Measurements from ENCODE around the gene RASL10B.

RASL10B gene, protein sequence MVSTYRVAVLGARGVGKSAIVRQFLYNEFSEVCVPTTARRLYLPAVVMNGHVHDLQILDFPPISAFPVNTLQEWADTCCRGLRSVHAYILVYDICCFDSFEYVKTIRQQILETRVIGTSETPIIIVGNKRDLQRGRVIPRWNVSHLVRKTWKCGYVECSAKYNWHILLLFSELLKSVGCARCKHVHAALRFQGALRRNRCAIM

DNA sequence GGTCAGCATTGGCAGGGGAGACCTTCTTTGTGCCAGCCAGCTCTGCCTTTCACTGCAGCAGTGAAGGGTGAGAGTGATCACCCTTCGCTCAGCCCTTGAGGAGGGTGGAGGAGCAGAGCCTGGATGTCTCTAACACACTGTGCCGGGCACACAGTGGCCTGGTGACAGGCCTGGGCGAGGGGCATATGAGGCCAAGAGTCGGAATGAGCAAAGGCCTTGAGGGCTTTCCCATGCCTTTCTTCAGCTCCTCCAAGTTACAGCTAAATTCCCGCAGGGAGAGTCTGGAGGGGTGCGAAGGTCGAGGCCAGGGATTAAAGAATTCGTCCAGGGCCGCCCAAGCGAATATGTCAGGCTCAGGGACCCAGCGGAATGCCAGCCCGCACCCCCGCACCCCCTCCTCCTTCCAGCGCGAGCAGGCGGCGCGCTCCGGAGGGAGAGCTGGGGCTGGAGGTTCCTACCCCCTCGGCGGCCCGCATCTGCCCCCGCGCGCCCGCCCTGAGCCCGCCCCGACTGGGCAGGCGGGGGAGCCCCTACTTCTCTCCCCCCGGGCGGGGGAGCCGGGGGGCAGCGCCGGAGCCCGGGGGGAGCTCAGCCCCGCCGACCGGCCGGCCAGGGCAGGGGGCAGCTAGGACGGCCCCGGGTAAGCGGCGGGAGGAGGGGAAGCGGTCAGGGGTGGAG lies at the start of gene RASL10B:
RASL10B (plus strand) TSS at position 401 of the 678 bp plus-strand sequence. CDS start 3,546 bp downstream, outside the sequence.
- no peak for TF ChIP-seq EZH2 (IDR thresholded peaks at IDR 0.05)
- 0 out of 2 replicates have a peak, but pooled peaks have one; percentile 36 for TF ChIP-seq POLR2AphosphoS5 (IDR thresholded peaks at IDR 0.05; ENCODE audit: borderline replicate concordance, low read depth, low read length)
- peak within 1 kb of the TSS; percentile 73 for H3K4me3 ChIP-seq
- no peak within 1 kb of the TSS for H3K9ac ChIP-seq (ENCODE audit: insufficient read length)

GRCh38 chr17:35683591-35683990 lies 47.8 kb upstream of the RASL10B start:
- Histone ChIP-seq H3K27ac (no peak overlapping the region), H3K36me3 (ENCODE audit: insufficient read depth, low read length) (peaks cover 36% of the 10 kb centered on the region), H3K4me3 (no peak overlapping the region), H3K9ac (ENCODE audit: insufficient read length) (no peak overlapping the region), H3K9me3 (ENCODE audit: low read depth, low read length) (no peaks in the 10 kb centered on the region)
- no peak for DNase-seq (ENCODE audit: low read depth, low spot score)
- TF ChIP-seq FOXP2 (optimal IDR thresholded peaks at IDR 0.05; ENCODE audit: control extremely low read depth, extremely low read length, insufficient read depth) (no peak), POLR2AphosphoS5 (IDR thresholded peaks at IDR 0.05; ENCODE audit: borderline replicate concordance, low read depth, low read length) (no peak), EZH2 (IDR thresholded peaks at IDR 0.05) (no peak)

More for the DNA sequence above, at the start of gene RASL10B:
- Histone ChIP-seq H3K9me3 (ENCODE audit: low read depth, low read length) (no peaks in the 10 kb centered on the region), H3K27ac (no peak within 1 kb of the TSS), H3K36me3 (ENCODE audit: insufficient read depth, low read length) (no peaks in the 10 kb centered on the region)
- DNase-seq (ENCODE audit: low read depth, low spot score) = no peak

DNA sequence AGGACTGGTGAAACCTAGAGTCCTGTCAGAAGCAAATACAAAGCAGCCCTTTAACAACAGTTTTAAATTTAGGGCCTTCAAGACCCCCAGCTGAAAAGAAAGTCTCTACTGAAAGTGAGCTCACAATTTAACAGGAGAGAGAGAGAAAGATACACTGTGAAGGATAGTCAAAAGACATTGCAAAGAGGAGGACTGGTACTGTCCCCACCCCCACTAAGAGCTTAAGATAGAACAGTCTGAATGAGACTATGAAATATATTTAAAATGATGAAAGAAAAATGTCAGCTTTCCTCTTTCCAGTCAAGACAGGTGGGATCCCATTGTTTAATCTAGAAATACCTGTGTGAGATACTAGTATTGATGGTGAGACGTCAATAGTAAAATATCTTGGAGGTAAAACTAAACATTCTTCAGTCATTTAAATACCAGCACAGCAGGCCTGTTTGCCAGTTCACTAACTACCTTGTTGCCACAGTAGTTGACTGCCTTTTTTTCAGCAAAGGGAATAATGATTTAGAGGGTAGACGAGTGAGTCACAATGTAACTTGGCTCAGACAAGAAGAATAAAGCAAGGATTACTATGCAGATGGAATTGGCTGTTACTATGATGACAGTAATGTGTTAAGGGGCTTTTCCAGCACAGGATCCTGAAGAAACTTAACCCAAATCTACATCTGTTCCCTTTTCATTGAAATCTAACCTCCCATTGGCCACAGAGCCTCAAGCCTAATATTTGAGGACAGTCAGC lies 47.2 kb upstream of the RASL10B start:
- no peak for DNase-seq (ENCODE audit: low read depth, low spot score)
- Histone ChIP-seq H3K9me3 (ENCODE audit: low read depth, low read length) (no peaks in the 10 kb centered on the region), H3K36me3 (ENCODE audit: insufficient read depth, low read length) (peaks cover 35% of the 10 kb centered on the region), H3K27ac (no peak overlapping the region), H3K4me3 (no peak overlapping the region), H3K9ac (ENCODE audit: insufficient read length) (no peak overlapping the region)
- TF ChIP-seq FOXP2 (optimal IDR thresholded peaks at IDR 0.05; ENCODE audit: control extremely low read depth, extremely low read length, insufficient read depth) (no peak), POLR2AphosphoS5 (IDR thresholded peaks at IDR 0.05; ENCODE audit: borderline replicate concordance, low read depth, low read length) (no peak), EZH2 (IDR thresholded peaks at IDR 0.05) (no peak)

DNA sequence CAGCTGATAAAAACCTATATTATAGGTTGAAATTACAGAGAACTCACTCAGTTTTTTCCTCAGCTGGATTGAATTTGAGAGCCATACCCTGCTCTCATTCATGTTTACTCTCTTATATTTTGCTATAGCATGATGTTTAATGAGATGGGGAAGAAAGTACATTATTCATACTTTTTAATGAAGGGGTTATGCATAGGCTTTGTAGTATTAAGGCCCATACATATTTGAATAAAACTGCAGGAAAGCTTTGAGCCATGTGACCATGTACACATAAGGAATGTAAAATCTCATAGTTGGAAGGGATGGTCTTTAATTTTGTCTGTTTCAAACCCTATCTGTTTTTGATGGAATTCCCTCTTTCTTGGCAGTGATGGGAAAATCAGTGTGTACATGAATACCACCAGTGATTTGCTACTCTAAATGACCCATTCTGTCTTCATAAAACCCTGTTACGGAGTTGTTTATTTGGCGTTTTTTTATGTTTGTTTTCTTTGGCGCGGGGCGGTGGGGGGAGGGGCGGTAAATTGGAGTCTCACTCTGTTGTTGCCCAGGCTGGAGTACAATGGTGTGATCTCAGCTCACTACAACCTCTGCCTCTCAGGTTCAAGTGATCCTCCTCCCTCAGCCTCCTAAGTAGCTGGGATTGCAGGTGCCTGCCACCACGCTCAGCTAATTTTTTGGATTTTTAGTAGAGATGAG lies 38.8 kb upstream of the RASL10B start:
- H3K36me3 ChIP-seq (ENCODE audit: insufficient read depth, low read length) = peaks cover 46% of the 10 kb centered on the region
- TF ChIP-seq POLR2AphosphoS5 (IDR thresholded peaks at IDR 0.05; ENCODE audit: borderline replicate concordance, low read depth, low read length) (no peak), EZH2 (IDR thresholded peaks at IDR 0.05) (no peak), FOXP2 (optimal IDR thresholded peaks at IDR 0.05; ENCODE audit: control extremely low read depth, extremely low read length, insufficient read depth) (no peak)
- no peak overlapping the region for H3K27ac ChIP-seq
- H3K4me3 ChIP-seq = no peak overlapping the region
- H3K9me3 ChIP-seq (ENCODE audit: low read depth, low read length) = no peaks in the 10 kb centered on the region
- no peak for DNase-seq (ENCODE audit: low read depth, low spot score)
- no peak overlapping the region for H3K9ac ChIP-seq (ENCODE audit: insufficient read length)

DNA sequence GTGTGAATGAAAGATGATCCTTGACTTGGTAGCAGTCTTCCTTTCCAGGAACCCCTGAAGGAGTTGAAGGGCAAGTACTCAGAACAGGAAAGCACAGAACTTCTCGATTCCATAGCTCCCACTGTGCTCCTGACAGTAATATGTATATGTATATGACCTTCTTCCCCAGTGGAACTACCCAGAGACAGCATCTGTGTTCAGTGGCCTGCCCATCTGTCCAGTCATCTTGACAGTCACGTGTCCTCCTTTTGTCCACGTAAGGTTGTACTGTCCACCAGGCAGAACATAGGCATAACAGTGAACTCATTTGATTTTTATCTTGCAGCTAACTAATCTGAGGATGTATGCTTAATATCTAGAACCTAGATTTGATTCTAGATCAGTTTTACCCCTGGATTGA lies 37.8 kb upstream of the RASL10B start:
- DNase-seq (ENCODE audit: low read depth, low spot score) = no peak
- no peak for TF ChIP-seq FOXP2 (optimal IDR thresholded peaks at IDR 0.05; ENCODE audit: control extremely low read depth, extremely low read length, insufficient read depth)
- TF ChIP-seq POLR2AphosphoS5 (IDR thresholded peaks at IDR 0.05; ENCODE audit: borderline replicate concordance, low read depth, low read length) = no peak
- Histone ChIP-seq H3K9ac (ENCODE audit: insufficient read length) (no peak overlapping the region), H3K9me3 (ENCODE audit: low read depth, low read length) (no peaks in the 10 kb centered on the region), H3K4me3 (no peak overlapping the region), H3K36me3 (ENCODE audit: insufficient read depth, low read length) (peaks cover 40% of the 10 kb centered on the region), H3K27ac (no peak overlapping the region)

DNA sequence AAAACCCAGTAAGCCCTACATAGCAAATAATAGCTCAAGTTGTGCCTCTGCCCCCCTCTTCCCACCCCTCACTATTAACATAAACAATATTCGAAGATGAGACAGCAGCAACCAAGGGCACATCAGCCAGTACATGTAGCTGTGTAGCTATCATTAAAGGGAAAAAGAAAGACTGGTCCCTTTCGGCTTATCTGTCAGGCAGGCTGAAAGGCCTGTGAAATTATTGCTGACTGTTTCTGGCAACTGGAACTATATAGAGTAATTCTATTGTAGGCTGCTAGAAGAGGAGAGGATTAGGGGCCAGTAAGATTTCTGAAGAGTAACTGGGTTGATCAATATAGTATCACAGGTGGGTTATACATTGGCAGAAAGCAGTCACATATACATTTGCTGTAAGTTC lies 36.5 kb upstream of the RASL10B start:
- H3K9ac ChIP-seq (ENCODE audit: insufficient read length) = no peak overlapping the region
- no peak for DNase-seq (ENCODE audit: low read depth, low spot score)
- H3K36me3 ChIP-seq (ENCODE audit: insufficient read depth, low read length) = peaks cover 43% of the 10 kb centered on the region

GRCh38 chr17:35695613-35696012 lies 35.8 kb upstream of the RASL10B start:
- Histone ChIP-seq H3K27ac (no peak overlapping the region), H3K9me3 (ENCODE audit: low read depth, low read length) (no peaks in the 10 kb centered on the region), H3K4me3 (no peak overlapping the region), H3K9ac (ENCODE audit: insufficient read length) (no peak overlapping the region), H3K36me3 (ENCODE audit: insufficient read depth, low read length) (peaks cover 39% of the 10 kb centered on the region)
- TF ChIP-seq FOXP2 (optimal IDR thresholded peaks at IDR 0.05; ENCODE audit: control extremely low read depth, extremely low read length, insufficient read depth) = no peak
- TF ChIP-seq POLR2AphosphoS5 (IDR thresholded peaks at IDR 0.05; ENCODE audit: borderline replicate concordance, low read depth, low read length) = no peak
- TF ChIP-seq EZH2 (IDR thresholded peaks at IDR 0.05) = no peak
- no peak for DNase-seq (ENCODE audit: low read depth, low spot score)

More for the DNA sequence above, 36.5 kb upstream of the RASL10B start:
- H3K27ac ChIP-seq = no peak overlapping the region
- no peak overlapping the region for H3K4me3 ChIP-seq
- H3K9me3 ChIP-seq (ENCODE audit: low read depth, low read length) = no peaks in the 10 kb centered on the region
- TF ChIP-seq FOXP2 (optimal IDR thresholded peaks at IDR 0.05; ENCODE audit: control extremely low read depth, extremely low read length, insufficient read depth) (no peak), EZH2 (IDR thresholded peaks at IDR 0.05) (no peak), POLR2AphosphoS5 (IDR thresholded peaks at IDR 0.05; ENCODE audit: borderline replicate concordance, low read depth, low read length) (no peak)

- TF ChIP-seq EZH2 (IDR thresholded peaks at IDR 0.05) (no peak), POLR2AphosphoS5 (IDR thresholded peaks at IDR 0.05; ENCODE audit: borderline replicate concordance, low read depth, low read length) (no peak), FOXP2 (optimal IDR thresholded peaks at IDR 0.05; ENCODE audit: control extremely low read depth, extremely low read length, insufficient read depth) (no peak)
- H3K36me3 ChIP-seq (ENCODE audit: insufficient read depth, low read length) = peaks cover 28% of the 10 kb centered on the region
These were observed 32.6 kb upstream of the RASL10B start for GRCh38 chr17:35698800-35699199.

More at GRCh38 chr17:35698800-35699199, 32.6 kb upstream of the RASL10B start:
- Histone ChIP-seq H3K9ac (ENCODE audit: insufficient read length) (no peak overlapping the region), H3K9me3 (ENCODE audit: low read depth, low read length) (no peaks in the 10 kb centered on the region), H3K27ac (no peak overlapping the region), H3K4me3 (no peak overlapping the region)
- no peak for DNase-seq (ENCODE audit: low read depth, low spot score)

Measured in SK-N-MC (cell line).